ENCODE results near the gene R3HDM1.
A peak's percentile ranks its signal among the peaks of the same experiment; 100 is the strongest.
"Not testable (repeated sequence)": the region's sequence is repeated elsewhere in the genome, so short reads cannot be mapped to it uniquely, and the experiment has no call there.

Gene R3HDM1

DNA sequence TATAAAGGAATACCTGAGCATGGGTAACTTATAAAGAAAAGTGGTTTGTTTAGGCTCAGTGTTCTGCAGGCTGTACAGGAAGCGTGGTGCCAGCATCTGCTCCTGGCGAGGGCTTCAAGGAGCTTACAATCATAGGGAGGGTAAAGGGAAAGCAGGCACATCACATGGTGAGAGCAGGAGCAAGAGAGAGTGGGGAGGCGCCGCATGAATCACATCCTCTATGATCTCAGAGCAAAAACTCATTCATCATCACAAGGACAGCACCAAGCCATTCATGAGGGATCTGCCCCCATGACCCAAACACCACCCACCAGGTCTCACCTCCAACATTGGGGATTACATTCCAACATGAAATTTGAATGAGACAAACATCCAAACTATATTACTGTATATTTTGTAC is 32.5 kb downstream of the R3HDM1 start:
- intact Hi-C loops (cut with DNase I), result no loop called here
- DNase-seq, result peak in 1 of 10 donors; percentile 24

GRCh38 chr2:135570884-135571283 is 39.6 kb downstream of the R3HDM1 start:
- no peak for DNase-seq
- intact Hi-C loops (cut with DNase I), result no loop called here

DNA sequence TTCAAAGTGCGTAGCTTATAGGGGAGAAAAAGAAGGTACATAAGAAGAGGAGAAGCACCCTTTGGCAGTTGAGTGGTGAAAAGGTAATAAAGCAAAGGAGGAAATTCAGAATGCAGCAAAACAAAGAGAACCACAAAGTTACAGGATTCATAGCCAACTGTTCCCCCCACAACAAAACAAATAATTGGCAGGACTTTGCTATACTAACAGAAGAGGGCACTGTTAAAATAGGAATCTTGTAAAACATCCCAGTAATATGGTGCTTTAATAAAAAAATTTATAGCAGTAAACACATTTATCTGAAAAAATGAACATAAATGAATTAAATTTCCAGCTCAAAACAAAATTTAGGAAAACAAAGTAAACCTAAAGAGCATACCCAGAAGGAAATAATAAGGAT is 42.3 kb downstream of the R3HDM1 start:
- intact Hi-C loops (cut with DNase I), result no loop called here
- DNase-seq, result no peak

GRCh38 chr2:135581282-135581681 is 50.0 kb downstream of the R3HDM1 start:
- DNase-seq, result no peak
- intact Hi-C loops (cut with DNase I), result loop anchor here (10.0 kb wide), 1 partner anchor 134 kb away; no protein-coding TSS in a partner anchor

DNA sequence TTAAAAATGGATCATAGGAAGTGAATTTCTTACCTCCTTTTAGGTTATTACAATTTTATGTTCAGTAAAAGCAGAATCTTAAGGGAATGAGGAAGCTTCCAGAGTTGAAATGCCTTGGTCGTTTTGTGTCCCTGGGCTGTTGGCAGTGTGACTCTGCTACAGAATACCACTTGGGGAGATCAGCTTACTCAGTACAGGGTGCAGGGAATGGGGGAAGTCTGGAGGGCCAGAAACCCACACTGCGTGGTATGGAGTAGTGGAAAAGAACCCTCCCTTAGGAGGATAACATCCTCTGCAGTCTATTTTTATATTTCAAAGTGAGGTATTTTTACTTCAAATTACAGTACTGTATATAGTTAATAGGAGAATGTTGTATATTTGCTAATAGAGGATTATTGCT is 51.1 kb downstream of the R3HDM1 start:
- no peak for DNase-seq
- intact Hi-C loops (cut with DNase I), result loop anchor here (10.0 kb wide), 1 partner anchor 132 kb away; no protein-coding TSS in a partner anchor

- no peak for DNase-seq
- intact Hi-C loops (cut with DNase I), result loop anchor here (10.0 kb wide), 1 partner anchor 129 kb away; no protein-coding TSS in a partner anchor
Observed at GRCh38 chr2:135585586-135585985, 54.3 kb downstream of the R3HDM1 start.

- peak in 1 of 10 donors; percentile 24 for DNase-seq
- intact Hi-C loops (cut with DNase I), result loop anchor here (10.0 kb wide), 1 partner anchor 129 kb away; no protein-coding TSS in a partner anchor
Observed at GRCh38 chr2:135586148-135586547, 54.9 kb downstream of the R3HDM1 start.

- no peak for DNase-seq
- intact Hi-C loops (cut with DNase I), result loop anchor here (10.0 kb wide), 1 partner anchor 127 kb away; no protein-coding TSS in a partner anchor
Observed at GRCh38 chr2:135587958-135588357, 56.7 kb downstream of the R3HDM1 start.

DNA sequence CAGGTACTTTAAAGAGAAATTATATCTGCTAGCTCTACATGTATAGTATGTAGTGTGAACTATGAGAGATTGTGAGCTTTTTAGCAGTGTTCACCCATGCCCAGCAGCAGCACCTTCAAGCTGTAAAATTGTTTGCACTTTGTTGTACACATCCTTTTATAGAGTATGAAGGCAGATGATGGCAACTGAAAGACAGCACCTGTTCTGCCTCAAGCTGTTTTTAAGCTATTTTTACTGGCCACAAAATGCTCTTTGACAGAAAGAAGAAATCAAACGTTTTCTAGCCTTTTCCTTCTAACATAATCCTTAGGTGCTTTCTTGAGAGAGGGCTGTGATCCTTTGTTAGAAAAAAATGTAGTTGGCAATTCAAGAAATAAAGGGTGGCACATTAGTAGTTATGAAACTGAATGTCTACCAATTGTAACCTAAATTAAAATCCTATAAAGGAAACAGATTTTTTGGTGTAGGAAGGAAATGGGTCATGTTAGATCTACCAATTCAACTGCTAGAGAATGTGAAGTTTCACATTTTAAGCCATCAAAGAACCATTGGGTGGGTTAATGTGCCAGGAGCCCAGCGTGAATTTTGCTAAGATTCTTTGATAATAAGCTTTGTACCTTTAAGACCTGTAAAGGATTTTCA is 59.5 kb downstream of the R3HDM1 start:
- DNase-seq, result no peak
- intact Hi-C loops (cut with DNase I), result no loop called here

- DNase-seq, result no peak
- intact Hi-C loops (cut with DNase I), result loop anchor here (1.0 kb wide), 1 partner anchor 597 kb away; no protein-coding TSS in a partner anchor
Observed at GRCh38 chr2:135600915-135601314, 69.6 kb downstream of the R3HDM1 start.

GRCh38 chr2:135603543-135603942 is 72.3 kb downstream of the R3HDM1 start:
- intact Hi-C loops (cut with DNase I), result no loop called here
- DNase-seq, result no peak

DNA sequence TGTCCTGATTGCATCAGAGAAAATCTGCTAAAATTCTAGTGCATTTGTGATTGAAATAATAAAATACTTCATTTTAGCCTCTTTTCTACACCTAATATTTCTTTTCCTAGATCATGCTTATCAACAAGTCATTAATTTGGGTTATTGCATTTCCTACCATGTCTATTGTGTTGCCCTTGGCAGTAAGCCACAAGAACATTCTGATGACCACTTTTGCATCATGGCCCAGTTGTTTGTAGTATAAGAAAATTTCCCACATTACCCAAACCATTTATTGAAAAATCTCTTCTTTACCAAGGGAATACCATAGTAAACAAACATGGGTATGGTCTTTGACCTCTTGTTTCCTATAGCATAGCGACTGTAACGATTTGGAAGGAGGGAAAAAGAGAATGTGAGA is 76.3 kb downstream of the R3HDM1 start:
- no peak for DNase-seq
- intact Hi-C loops (cut with DNase I), result no loop called here

DNA sequence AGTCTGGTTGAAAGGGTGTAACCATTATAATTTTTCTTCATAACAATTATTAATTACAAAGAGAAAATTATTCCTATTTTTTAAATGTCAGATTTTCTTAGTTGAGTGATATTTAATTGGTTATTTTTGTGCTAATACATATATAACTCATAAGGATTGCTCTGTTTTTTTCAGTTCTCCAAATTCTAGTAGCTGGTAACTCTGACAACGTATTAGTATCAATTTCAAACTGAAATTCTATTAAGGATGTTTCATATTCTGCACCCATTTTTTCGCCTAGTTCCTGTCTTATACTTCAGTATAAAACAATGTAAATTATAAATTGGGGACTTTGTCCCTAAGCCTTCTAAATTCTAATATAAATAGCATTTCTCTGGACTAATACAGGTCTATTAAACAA is 81.0 kb downstream of the R3HDM1 start:
- no peak for DNase-seq
- intact Hi-C loops (cut with DNase I), result no loop called here

DNA sequence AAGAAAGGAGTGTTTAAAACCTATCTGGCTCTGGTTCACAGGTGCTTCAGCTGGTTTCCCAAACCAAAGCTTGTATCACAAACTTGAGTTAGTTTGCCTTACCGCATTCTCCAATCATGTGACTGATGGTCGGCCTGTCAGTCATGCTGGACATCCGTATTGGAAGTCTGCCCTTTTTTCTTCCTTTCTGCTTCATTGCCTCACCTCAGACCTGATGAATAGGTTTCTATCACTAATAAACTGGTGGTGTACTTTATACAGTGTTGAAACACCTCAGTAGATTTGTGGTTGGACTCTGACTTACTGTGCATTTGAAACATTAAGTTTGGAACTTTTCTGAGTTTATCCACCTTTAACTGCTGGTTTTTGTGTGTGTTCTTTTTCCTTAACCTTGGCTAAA is 84.1 kb downstream of the R3HDM1 start:
- no peak for DNase-seq
- intact Hi-C loops (cut with DNase I), result no loop called here

- DNase-seq, result no peak
- intact Hi-C loops (cut with DNase I), result no loop called here
Observed at GRCh38 chr2:135617501-135618015, 86.3 kb downstream of the R3HDM1 start.

DNA sequence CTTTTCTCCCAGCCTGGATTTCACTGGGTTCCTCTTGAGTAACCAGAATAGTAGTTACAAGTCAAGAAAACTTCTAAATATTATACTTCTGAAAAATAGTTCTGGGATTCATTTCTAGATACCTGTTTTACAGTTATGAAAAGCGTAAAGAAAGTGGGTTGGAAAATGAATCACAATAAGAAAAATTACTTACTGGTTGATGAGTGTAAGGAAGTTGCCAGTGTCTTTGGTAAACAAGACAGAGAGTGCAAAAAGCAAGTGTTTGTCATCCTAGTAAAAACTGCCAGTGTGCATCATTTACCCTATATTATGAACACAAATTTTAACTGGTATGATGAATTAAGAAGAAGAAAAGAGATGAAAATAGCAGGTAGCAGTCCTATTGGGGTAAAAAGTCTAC is 88.9 kb downstream of the R3HDM1 start:
- intact Hi-C loops (cut with DNase I), result no loop called here
- no peak for DNase-seq

GRCh38 chr2:135629520-135629919 is 98.2 kb downstream of the R3HDM1 start:
- no peak for DNase-seq

GRCh38 chr2:135630034-135630433 is 98.8 kb downstream of the R3HDM1 start:
- intact Hi-C loops (cut with DNase I); DNase-seq: not testable (repeated sequence)

More at GRCh38 chr2:135629520-135629919, 98.2 kb downstream of the R3HDM1 start:
- intact Hi-C loops (cut with DNase I), result no loop called here

DNA sequence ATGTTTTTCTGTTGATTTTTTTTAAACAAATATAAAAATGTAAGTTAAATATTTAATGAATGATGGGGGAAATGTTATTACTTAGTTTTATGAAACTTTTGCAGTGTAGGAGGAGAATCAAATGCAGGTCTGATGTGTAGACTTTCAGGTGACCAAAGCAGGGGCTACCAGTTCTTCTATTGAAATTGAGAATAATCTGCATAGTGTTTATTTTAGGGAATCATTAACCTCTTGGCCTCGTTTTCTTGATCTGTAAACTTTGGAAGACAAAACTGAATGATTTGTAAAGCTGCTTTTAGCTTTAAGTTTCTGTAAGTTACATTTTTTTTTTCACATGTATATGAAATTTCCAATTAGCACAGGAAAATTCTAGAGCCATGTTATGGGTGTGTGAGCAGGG is 99.2 kb downstream of the R3HDM1 start:
- intact Hi-C loops (cut with DNase I), result no loop called here
- DNase-seq, result no peak

GRCh38 chr2:135633582-135633981 is 102.3 kb downstream of the R3HDM1 start:
- DNase-seq, result no peak
- intact Hi-C loops (cut with DNase I), result no loop called here

DNA sequence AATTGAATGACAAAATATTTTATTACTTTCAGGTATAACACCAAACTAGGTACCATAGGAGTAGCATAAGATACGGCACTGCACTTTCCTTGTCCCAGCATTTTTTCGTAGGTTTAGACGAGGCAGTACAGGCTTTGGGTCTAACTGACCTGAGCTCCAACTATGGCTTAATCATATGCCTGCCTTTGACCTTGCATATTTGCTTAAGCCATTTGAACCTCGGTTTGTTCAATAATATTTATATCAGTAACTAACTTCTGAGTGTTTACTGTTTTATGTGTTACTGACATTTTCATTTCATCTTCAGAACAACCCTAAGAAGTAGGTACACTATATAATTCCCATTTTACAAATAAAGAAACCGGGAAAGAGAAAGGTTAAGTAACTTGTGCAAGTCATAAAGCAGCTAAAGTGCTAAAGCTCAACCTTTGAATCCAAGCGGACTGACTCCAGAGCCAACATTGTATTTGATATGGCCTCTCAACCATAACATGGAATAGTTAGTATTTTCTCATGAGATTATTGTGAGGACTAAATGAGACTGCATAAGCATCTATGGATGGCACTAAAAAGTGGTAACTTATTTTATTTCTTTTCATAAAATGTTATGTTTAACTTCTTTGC is 104.0 kb downstream of the R3HDM1 start:
- intact Hi-C loops (cut with DNase I), result no loop called here
- no peak for DNase-seq

DNA sequence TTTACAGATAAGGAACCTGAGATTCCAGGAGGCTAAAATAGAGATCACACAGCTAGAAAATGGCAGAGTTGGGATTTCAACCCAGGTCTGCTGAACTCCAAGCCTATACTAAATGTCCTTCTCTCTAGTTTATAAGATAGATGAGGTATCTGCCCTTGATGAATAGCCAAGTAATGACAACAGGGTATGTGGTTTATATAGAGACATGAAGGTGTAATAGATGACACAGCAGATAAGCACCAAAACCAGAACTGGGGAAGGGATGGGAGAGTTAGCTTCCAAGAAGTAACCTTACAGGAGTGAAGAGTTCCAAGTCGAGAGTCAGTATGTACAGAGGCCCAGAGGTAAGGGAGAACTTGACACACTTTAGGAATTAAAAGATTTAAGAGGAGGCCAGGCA is 105.7 kb downstream of the R3HDM1 start:
- intact Hi-C loops (cut with DNase I), result no loop called here
- DNase-seq, result no peak
